GM12878 (cell line): ENCODE results near the gene PMPCA. TPM values are rescaled to one million over a fixed set of nuclear protein-coding genes. Genes with fewer than 3 reads are reported as not detected.

Experiments
- ATAC-seq: fragments of 200-7000 bp; cut with Tn5 transposase; 3 replicates; pipeline ENCODE4 v1.9.1; 2020; ENCODE audit warnings: mild to moderate bottlenecking, moderate library complexity
- BruUV-seq: library from RNA; stranded (reverse); fragments of 400-500 nt; replicated peaks from 2 replicates; lab custom pipeline; 2021; lab: Mats Ljungman, UMichigan
- CTCF ChIA-PET: fragments of 300-600 bp; sonication (Branson Sonifier 250); formaldehyde crosslinking; extraction: SDS; loops from one replicate; lab custom pipeline; 2021; ENCODE audit warnings: inconsistent platforms; lab: Yijun Ruan, JAX
- POLR2A ChIA-PET: fragments of 350-600 bp; formaldehyde crosslinking; extraction: SDS; loops from one replicate; lab custom pipeline; 2021; ENCODE audit warnings: inconsistent platforms; lab: Charles Lee
- RAD21 ChIA-PET: fragments of 300-600 bp; sonication (Branson Sonifier 250); formaldehyde crosslinking; loops from one replicate; lab custom pipeline; 2023; ENCODE audit warnings: antibody characterized with exemption; ENCODE audit not compliant: unreplicated experiment; lab: Charles Lee
- SMC1A ChIA-PET: fragments of 300-600 bp; sonication (Branson Sonifier 250); formaldehyde crosslinking; loops from one replicate; lab custom pipeline; 2023; ENCODE audit not compliant: unreplicated experiment, uncharacterized antibody; lab: Charles Lee
- DNase-seq: peaks from one replicate; pipeline ENCODE4 v3.0.0-alpha.2; 2011; ENCODE audit warnings: low read depth, low spot score
- FAIRE-seq: peaks from 3 replicates; lab custom pipeline; 2011; peaks lifted over from hg19 to GRCh38; lab: Jason Lieb, UNC
- H2AFZ ChIP-seq: 2 replicates; pipeline ENCODE4 v1.6.0; 2011; ENCODE audit warnings: low read depth, low read length, control low read depth; ENCODE audit not compliant: control insufficient read depth
- H3K27ac ChIP-seq: 2 replicates; pipeline ENCODE4 v1.5.1; 2011; ENCODE audit warnings: control low read depth; ENCODE audit not compliant: control insufficient read depth, insufficient read depth
- H3K27me3 ChIP-seq, 2 experiments: replicated peaks in 1 of 2; 2 replicates each; pipeline versions ENCODE4 v1.6.0 to v1.6.1; 2011; ENCODE audit warnings: low read length in 1 of 2; ENCODE audit not compliant: control insufficient read depth in 2 of 2, insufficient read depth in 2 of 2
- H3K36me3 ChIP-seq, 2 experiments: 2 replicates each; pipeline ENCODE4 v1.5.1; 2011; ENCODE audit warnings: low read length in 1 of 2; ENCODE audit not compliant: control insufficient read depth in 2 of 2, insufficient read depth in 2 of 2
- H3K4me1 ChIP-seq: 2 replicates; pipeline ENCODE4 v1.6.1; 2011; ENCODE audit warnings: mild to moderate bottlenecking, low read length, moderate library complexity, mixed read lengths; ENCODE audit not compliant: control insufficient read depth, insufficient read depth
- H3K4me2 ChIP-seq: 2 replicates; pipeline ENCODE4 v1.6.0; 2011; ENCODE audit warnings: control low read depth; ENCODE audit not compliant: control insufficient read depth, insufficient read depth
- H3K4me3 ChIP-seq: fragments of 200-600 bp; sonication (generic); 2 replicates; pipeline ENCODE4 v1.5.1; 2016
- H3K79me2 ChIP-seq: 2 replicates; pipeline ENCODE4 v1.6.0; 2011; ENCODE audit warnings: low read length; ENCODE audit not compliant: control insufficient read depth, insufficient read depth
- H3K9ac ChIP-seq: 2 replicates; pipeline ENCODE4 v1.8.0; 2011; ENCODE audit warnings: low read length, control low read depth, mixed read lengths; ENCODE audit not compliant: control insufficient read depth, insufficient read depth
- H3K9me3 ChIP-seq: replicated peaks from 3 replicates; pipeline ENCODE4 v1.5.1; 2011; ENCODE audit warnings: mild to moderate bottlenecking, low read length; ENCODE audit not compliant: control insufficient read depth, insufficient read depth
- H4K20me1 ChIP-seq: 2 replicates; pipeline ENCODE4 v1.6.0; 2011; ENCODE audit not compliant: control insufficient read depth, insufficient read depth
- FOXK2 ChIP-seq: fragments of 450-650 bp; IDR thresholded peaks from 2 replicates; pipeline ENCODE4 v1.6.1; 2017; ENCODE audit warnings: mild to moderate bottlenecking, moderate library complexity
- HCFC1 ChIP-seq: fragments of 150-350 bp; IDR thresholded peaks from 2 replicates; pipeline ENCODE4 v1.6.1; 2014; ENCODE audit warnings: low read length
- IRF4 ChIP-seq: IDR thresholded peaks from 2 replicates; pipeline ENCODE4 v1.6.1; 2011; ENCODE audit warnings: low read depth, low read length
- POLR2A ChIP-seq: IDR thresholded peaks from 2 replicates; pipeline ENCODE4 v1.6.1; 2011; ENCODE audit warnings: low read depth, mild to moderate bottlenecking, low read length
- RB1 ChIP-seq: fragments of 450-650 bp; formaldehyde crosslinking; IDR thresholded peaks from 2 replicates; pipeline ENCODE4 v1.6.1; 2017; ENCODE audit warnings: mild to moderate bottlenecking, borderline replicate concordance
- RCOR1 ChIP-seq: conservative IDR thresholded peaks from 2 replicates; pipeline ENCODE4 v1.6.1; 2012; ENCODE audit warnings: low read depth, low read length, improper control_type of control experiment
- RUNX3 ChIP-seq: IDR thresholded peaks from 2 replicates; pipeline ENCODE4 v1.6.1; 2012; ENCODE audit warnings: low read length, inconsistent platforms
- WGBS: methylation state at CpG from one replicate; pipeline ENCODE4 v1.1.6; 2016; ENCODE audit warnings: low lambda C conversion rate; ENCODE audit not compliant: insufficient replicate concordance, insufficient coverage; ENCODE audit errors: missing lambda C conversion rate; 5-methylcytosine and 5-hydroxymethylcytosine counted together
- in situ Hi-C: fragments of 300-500 bp; cut with MboI; formaldehyde crosslinking; loops from 9 replicates; pipeline ENCODE4 v1.14.3; 2018; ENCODE audit warnings: mixed read lengths
- intact Hi-C: fragments of 100-400 bp; cut with micrococcal nuclease; formaldehyde crosslinking; loops from one replicate; pipeline ENCODE4 v1.14.2; 2022; ENCODE audit not compliant: unreplicated experiment
- polyA plus RNA-seq, 11 experiments: library from polyadenylated mRNA; depleted of rRNA in 4 of 11; unstranded in 6 of 11; stranded (reverse) in 5 of 11; fragments of >200 nt; fragmentation: Nextera tagmentation in 4 of 11; fragmentation: Illumina TruSeq in 1 of 11; extraction: Ambion mirVana in 4 of 11; extraction: Trizol in 1 of 11; gene quantifications; 1 replicate in 1 of 11; 2 replicates in 10 of 11; pipeline versions ENCODE4 v1.2.1 to v1.2.3, GENCODE V29; 2011 to 2016; ENCODE audit warnings: inconsistent platforms in 2 of 11, missing spikeins in 2 of 11, low read depth in 1 of 11
- total RNA-seq, 4 experiments: library from RNA; depleted of rRNA in 3 of 4; stranded (reverse); fragments of >200 nt in 3 of 4; fragmentation: Illumina TruSeq in 1 of 4; extraction: Trizol in 1 of 4; gene quantifications; 2 replicates each; pipeline versions ENCODE4 v1.2.1 to v1.2.3, GENCODE V29; 2013 to 2021
- TF ChIP-seq, protein P1 (sequence below): IDR thresholded peaks from 2 replicates; pipeline ENCODE4 v1.6.1; 2011; ENCODE audit warnings: mild to moderate bottlenecking, low read depth, low read length, moderate library complexity; ENCODE audit not compliant: insufficient replicate concordance
- TF ChIP-seq, protein P2 (sequence below): IDR thresholded peaks from 2 replicates; pipeline ENCODE4 v1.6.1; 2012; ENCODE audit warnings: low read depth, low read length, improper control_type of control experiment

Gene PMPCA
- total and polyA plus RNA-seq, 10 of the 15 experiments (the other 5 are each of a cell fraction or from before 2014, with no cell fraction given): 8.1 to 137 (median 75.7) TPM

DNA sequence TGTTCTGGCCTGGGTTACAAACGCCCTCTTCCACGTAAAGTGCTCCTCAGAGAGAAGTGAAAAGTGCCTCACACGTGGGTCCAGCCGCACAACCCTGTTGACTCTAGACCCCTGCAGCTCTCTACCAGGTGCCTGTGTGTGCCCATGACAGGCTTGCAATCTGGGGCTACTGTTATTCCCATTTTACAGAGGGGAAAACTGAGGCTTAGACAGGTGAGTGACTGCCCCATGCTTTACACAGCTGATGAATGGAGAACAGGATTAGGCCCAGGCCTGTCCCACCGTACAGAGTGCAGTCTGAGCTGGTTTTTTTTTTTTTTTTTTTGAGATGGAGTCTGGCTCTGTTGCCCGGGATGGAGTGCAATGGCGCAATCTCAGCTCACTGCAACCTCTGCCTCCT, 35.3 kb downstream of the PMPCA start:
- H4K20me1 ChIP-seq: no peaks in the 10 kb centered on the region; the same call in 1 of the 2 replicates
- ChIA-PET CTCF (interaction anchor here (0.9 kb wide), 1 partner anchor 302 kb away, joined by 3 read pairs; no protein-coding TSS in a partner anchor), SMC1A (no interaction called here), POLR2A (interaction anchor here (0.7 kb wide), 2 partner anchors 11 to 28 kb away, joined by 3 to 6 read pairs; no protein-coding TSS in a partner anchor), RAD21 (no interaction called here)
- no peak for ATAC-seq
- H3K79me2 ChIP-seq: no peaks in the 10 kb centered on the region
- H3K4me1 ChIP-seq: no peaks in the 10 kb centered on the region
- H3K36me3 ChIP-seq: peaks cover 27 to 32% of the 10 kb centered on the region in 2 experiments
- no peak for TF ChIP-seq FOXK2
- TF ChIP-seq RCOR1: no peak
- no peak for TF ChIP-seq IRF4
- no peak for TF ChIP-seq HCFC1
- no peak for DNase-seq
- H3K4me3 ChIP-seq: no peak overlapping the region
- in situ Hi-C loops: no loop called here
- H2AFZ ChIP-seq: no peak overlapping the region
- no TSS peak for BruUV-seq
- no peak overlapping the region for H3K4me2 ChIP-seq
- no peaks in the 10 kb centered on the region for H3K9me3 ChIP-seq
- intact Hi-C loops: no loop called here
- H3K27ac ChIP-seq: no peak overlapping the region
- FAIRE-seq: no peak
- 99% methylated on average over 5 of the region's 7 CpGs for WGBS
- H3K27me3 ChIP-seq: no peaks in the 10 kb centered on the region
- H3K9ac ChIP-seq: no peak overlapping the region

DNA sequence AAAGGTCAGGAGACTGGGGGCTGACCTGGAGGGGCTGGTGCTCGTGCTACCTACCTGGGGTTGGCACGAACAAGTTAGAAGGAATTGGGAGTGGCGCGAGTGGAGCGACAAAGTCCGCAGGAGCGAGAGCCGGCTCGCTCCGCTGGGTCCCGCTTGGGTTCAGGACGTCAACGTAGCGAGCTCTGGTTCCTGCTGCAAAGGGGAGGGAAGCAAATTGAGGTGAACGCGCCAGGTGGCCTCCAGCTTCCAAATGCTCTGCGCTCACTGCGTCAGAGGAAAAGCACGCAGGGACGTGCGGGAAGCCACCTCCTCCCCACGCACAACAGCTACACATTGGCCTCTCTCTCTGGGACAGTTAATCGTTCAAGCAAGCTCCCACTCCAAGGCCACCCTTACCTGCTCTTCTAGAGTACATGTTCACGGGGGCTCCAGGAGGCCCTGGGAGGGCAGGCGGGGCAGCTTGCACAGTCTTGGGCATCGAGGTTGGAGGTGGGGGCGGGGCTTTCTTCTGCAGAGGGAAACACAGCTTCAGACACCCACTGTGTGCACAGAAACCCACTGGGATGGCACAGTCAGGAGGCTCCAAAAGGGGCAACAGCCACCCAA, 36.8 kb downstream of the PMPCA start:
- RAD21 ChIA-PET: no interaction called here
- no peaks in the 10 kb centered on the region for H3K9me3 ChIP-seq
- H3K27me3 ChIP-seq: no peaks in the 10 kb centered on the region
- intact Hi-C loops (no loop called here), in situ Hi-C loops (no loop called here)
- BruUV-seq: no TSS peak
- ATAC-seq (no peak), FAIRE-seq (no peak), DNase-seq (no peak)
- POLR2A ChIA-PET: no interaction called here
- CTCF ChIA-PET: no interaction called here
- H3K27ac ChIP-seq: no peak overlapping the region
- H3K79me2 ChIP-seq: no peaks in the 10 kb centered on the region
- H3K4me2 ChIP-seq: no peak overlapping the region
- H4K20me1 ChIP-seq: no peaks in the 10 kb centered on the region; the same call in 1 of the 2 replicates
- H3K36me3 ChIP-seq: peaks cover 24 to 27% of the 10 kb centered on the region in 2 experiments
- no peak overlapping the region for H3K4me3 ChIP-seq
- no peaks in the 10 kb centered on the region for H3K4me1 ChIP-seq
- SMC1A ChIA-PET: no interaction called here
- no peak overlapping the region for H3K9ac ChIP-seq
- TF ChIP-seq RB1: no peak
- TF ChIP-seq, protein P1, sequence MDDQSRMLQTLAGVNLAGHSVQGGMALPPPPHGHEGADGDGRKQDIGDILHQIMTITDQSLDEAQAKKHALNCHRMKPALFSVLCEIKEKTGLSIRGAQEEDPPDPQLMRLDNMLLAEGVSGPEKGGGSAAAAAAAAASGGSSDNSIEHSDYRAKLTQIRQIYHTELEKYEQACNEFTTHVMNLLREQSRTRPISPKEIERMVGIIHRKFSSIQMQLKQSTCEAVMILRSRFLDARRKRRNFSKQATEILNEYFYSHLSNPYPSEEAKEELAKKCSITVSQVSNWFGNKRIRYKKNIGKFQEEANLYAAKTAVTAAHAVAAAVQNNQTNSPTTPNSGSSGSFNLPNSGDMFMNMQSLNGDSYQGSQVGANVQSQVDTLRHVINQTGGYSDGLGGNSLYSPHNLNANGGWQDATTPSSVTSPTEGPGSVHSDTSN: no peak
- no peak for TF ChIP-seq RUNX3
- TF ChIP-seq, protein P2, sequence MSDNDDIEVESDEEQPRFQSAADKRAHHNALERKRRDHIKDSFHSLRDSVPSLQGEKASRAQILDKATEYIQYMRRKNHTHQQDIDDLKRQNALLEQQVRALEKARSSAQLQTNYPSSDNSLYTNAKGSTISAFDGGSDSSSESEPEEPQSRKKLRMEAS: no peak
- TF ChIP-seq RCOR1: no peak
- 0 out of 2 replicates have a peak, but pooled peaks have one; percentile 24 for TF ChIP-seq POLR2A
- H2AFZ ChIP-seq: no peak overlapping the region
- 97% methylated on average over 27 of the region's 27 CpGs for WGBS
